Caco-2 (cell line): ENCODE measurements around the gene KRTAP10-6. TPM values are rescaled to one million over a fixed set of nuclear protein-coding genes. Genes with fewer than 3 reads are reported as not detected.
"Not testable (repeated sequence)": the region's sequence is repeated elsewhere in the genome, so short reads cannot be mapped to it uniquely, and the experiment has no call there.

Experiments
- BruUV-seq: library from RNA; stranded (reverse); fragments of 400-500 nt; replicated peaks from 2 replicates; lab custom pipeline; 2021; lab: Mats Ljungman, UMichigan
- CTCF ChIA-PET: fragments of 300-600 bp; sonication (Branson Sonifier 250); formaldehyde crosslinking; loops from one replicate; lab custom pipeline; 2022; ENCODE audit warnings: antibody characterized with exemption; lab: Charles Lee
- POLR2A ChIA-PET: fragments of 300-600 bp; sonication (Branson Sonifier 250); formaldehyde crosslinking; loops from one replicate; lab custom pipeline; 2022; ENCODE audit warnings: antibody characterized with exemption; lab: Charles Lee
- DNase-seq, 2 experiments: peaks; one replicate each; pipeline versions ENCODE4 v3.0.0 to v3.0.0-alpha.2; 2020 to 2022
- H3K27me3 ChIP-seq: replicated peaks from 2 replicates; pipeline ENCODE4 v1.6.0; 2011; ENCODE audit warnings: low read length; ENCODE audit not compliant: control insufficient read depth, insufficient read depth
- H3K36me3 ChIP-seq: 2 replicates; pipeline ENCODE4 v1.5.1; 2011; ENCODE audit warnings: low read length; ENCODE audit not compliant: control insufficient read depth, insufficient read depth
- H3K4me1 ChIP-seq: fragments of 250-450 bp; sonication (Bioruptor Pico); 2 replicates; pipeline ENCODE4 v1.5.1; 2020; ENCODE audit warnings: mild to moderate bottlenecking
- H3K4me3 ChIP-seq: 2 replicates; pipeline ENCODE4 v1.5.1; 2011; ENCODE audit warnings: low read depth, mild to moderate bottlenecking, control low read depth, low read length
- H3K9me3 ChIP-seq: fragments of 250-450 bp; sonication (Bioruptor Pico); 2 replicates; pipeline ENCODE4 v1.5.1; 2020; ENCODE audit warnings: mild to moderate bottlenecking, moderate library complexity
- H3K27ac Mint-ChIP-seq: one replicate; pipeline ENCODE4 v1.8.0; 2022; ENCODE audit warnings: mixed read lengths; ENCODE audit not compliant: unreplicated experiment
- H3K27me3 Mint-ChIP-seq: one replicate; pipeline ENCODE4 v1.8.0; 2022; ENCODE audit warnings: mixed read lengths; ENCODE audit not compliant: insufficient read depth, unreplicated experiment
- H3K36me3 Mint-ChIP-seq: one replicate; pipeline ENCODE4 v1.8.0; 2022; ENCODE audit warnings: mild to moderate bottlenecking, mixed read lengths; ENCODE audit not compliant: insufficient read depth, unreplicated experiment
- H3K4me1 Mint-ChIP-seq: one replicate; pipeline ENCODE4 v1.8.0; 2022; ENCODE audit warnings: low read depth, mixed read lengths; ENCODE audit not compliant: unreplicated experiment
- H3K4me3 Mint-ChIP-seq: one replicate; pipeline ENCODE4 v1.8.0; 2022; ENCODE audit warnings: mild to moderate bottlenecking, moderate library complexity, mixed read lengths; ENCODE audit not compliant: unreplicated experiment
- H3K9me3 Mint-ChIP-seq: one replicate; pipeline ENCODE4 v1.8.0; 2022; ENCODE audit warnings: mixed read lengths; ENCODE audit not compliant: unreplicated experiment
- intact Hi-C: fragments of 100-400 bp; cut with micrococcal nuclease; formaldehyde crosslinking; loops from one replicate; pipeline ENCODE4 v1.10.0; 2022; ENCODE audit not compliant: unreplicated experiment
- total RNA-seq: library from RNA; stranded (reverse); gene quantifications from 2 replicates; pipeline ENCODE4 v1.2.3, GENCODE V29; 2022
- TF ChIP-seq, protein P1 (sequence below), 2 experiments: fragments of 200-600 bp in 1 of 2; IDR thresholded peaks; 1 replicate in 1 of 2; 2 replicates in 1 of 2; pipeline versions ENCODE4 v1.5.1 to v1.8.0; 2011 to 2022; ENCODE audit warnings: antibody characterized with exemption in 1 of 2, control low read depth in 1 of 2, inconsistent platforms in 1 of 2, low read depth in 1 of 2, low read length in 1 of 2, mild to moderate bottlenecking in 1 of 2, moderate library complexity in 1 of 2; ENCODE audit not compliant: insufficient read depth in 1 of 2, severe bottlenecking in 1 of 2, unreplicated experiment in 1 of 2

Gene KRTAP10-6
- total RNA-seq, 1 experiment from 2014 or later = not detected

DNA sequence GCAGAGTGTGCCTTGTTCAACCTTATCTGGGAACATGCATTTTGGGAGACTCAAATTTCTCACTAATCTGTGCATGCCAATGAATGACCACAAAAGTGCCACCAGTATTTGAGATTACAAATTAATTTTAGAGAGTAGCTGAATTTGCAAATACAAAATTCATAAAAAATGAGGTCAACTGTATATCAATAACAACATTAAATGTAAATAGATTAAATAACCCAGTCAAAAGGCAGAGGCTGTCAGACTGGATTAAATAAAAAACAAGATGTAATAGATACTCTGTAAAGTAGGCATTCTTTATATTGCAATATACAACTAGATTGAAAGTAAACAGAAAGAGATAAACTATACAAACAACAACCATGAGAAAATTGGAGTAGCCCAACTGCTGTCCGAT is 28.2 kb downstream of the KRTAP10-6 start:
- intact Hi-C loops = no loop called here
- TF ChIP-seq, protein P1, sequence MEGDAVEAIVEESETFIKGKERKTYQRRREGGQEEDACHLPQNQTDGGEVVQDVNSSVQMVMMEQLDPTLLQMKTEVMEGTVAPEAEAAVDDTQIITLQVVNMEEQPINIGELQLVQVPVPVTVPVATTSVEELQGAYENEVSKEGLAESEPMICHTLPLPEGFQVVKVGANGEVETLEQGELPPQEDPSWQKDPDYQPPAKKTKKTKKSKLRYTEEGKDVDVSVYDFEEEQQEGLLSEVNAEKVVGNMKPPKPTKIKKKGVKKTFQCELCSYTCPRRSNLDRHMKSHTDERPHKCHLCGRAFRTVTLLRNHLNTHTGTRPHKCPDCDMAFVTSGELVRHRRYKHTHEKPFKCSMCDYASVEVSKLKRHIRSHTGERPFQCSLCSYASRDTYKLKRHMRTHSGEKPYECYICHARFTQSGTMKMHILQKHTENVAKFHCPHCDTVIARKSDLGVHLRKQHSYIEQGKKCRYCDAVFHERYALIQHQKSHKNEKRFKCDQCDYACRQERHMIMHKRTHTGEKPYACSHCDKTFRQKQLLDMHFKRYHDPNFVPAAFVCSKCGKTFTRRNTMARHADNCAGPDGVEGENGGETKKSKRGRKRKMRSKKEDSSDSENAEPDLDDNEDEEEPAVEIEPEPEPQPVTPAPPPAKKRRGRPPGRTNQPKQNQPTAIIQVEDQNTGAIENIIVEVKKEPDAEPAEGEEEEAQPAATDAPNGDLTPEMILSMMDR (IDR thresholded peaks at IDR 0.05; ENCODE audit: insufficient read depth in 1 of 2, low read depth in 1 of 2, low read length in 1 of 2, severe bottlenecking in 1 of 2, unreplicated experiment in 1 of 2) = no peak
- BruUV-seq = no TSS peak

DNA sequence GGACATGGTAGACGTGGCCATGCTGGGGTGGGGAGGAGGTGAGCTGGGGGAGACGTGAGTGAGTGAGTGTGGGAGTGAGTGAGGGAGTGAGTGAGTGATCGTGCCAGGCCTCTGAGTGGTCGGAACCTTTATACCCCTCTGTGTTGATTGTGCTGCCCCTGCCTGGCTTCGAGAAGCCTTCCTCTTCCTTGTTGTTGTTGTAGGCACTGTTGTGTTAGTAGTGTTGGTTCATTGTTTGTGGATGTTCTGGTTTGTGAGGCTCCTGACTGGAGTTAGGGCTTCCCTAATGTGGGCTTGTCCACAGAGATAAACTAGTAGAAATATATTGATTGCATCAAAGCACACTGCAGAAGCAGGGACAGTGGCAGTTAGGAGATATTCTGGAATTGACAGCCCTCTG is 33.6 kb downstream of the KRTAP10-6 start, which contains the start of gene KRTAP10-3:
KRTAP10-3 (minus strand) TSS at position 101 of the 400 bp plus-strand sequence; CDS start at position 21, 80 bp downstream.
- Histone ChIP-seq H3K36me3 (no peaks in the 10 kb centered on the region), H3K9me3 (no peaks in the 10 kb centered on the region), H3K4me3 (no peak within 1 kb of the TSS), H3K27me3 (no peaks in the 10 kb centered on the region; the same call in 1 of the 2 replicates), H3K4me1 (no peaks in the 10 kb centered on the region)
- no peak within 1 kb of the TSS for H3K27ac Mint-ChIP-seq
- no peaks in the 10 kb centered on the region for H3K36me3 Mint-ChIP-seq
- no peaks in the 10 kb centered on the region for H3K9me3 Mint-ChIP-seq
- intact Hi-C loops = no loop called here
- peaks cover 25% of the 10 kb centered on the region for H3K27me3 Mint-ChIP-seq
- ChIA-PET CTCF (no interaction called here), POLR2A (no interaction called here)
- H3K4me3 Mint-ChIP-seq = no peak within 1 kb of the TSS
- no TSS peak for BruUV-seq
- TF ChIP-seq, protein P1 (IDR thresholded peaks at IDR 0.05; ENCODE audit: insufficient read depth in 1 of 2, low read depth in 1 of 2, low read length in 1 of 2, severe bottlenecking in 1 of 2, unreplicated experiment in 1 of 2) = no peak
- no peaks in the 10 kb centered on the region for H3K4me1 Mint-ChIP-seq
- DNase-seq = no peak

More for the DNA sequence above, 28.2 kb downstream of the KRTAP10-6 start:
- no peaks in the 10 kb centered on the region for H3K4me1 ChIP-seq
- H3K4me3 ChIP-seq = no peak overlapping the region
- H3K36me3 Mint-ChIP-seq = no peaks in the 10 kb centered on the region
- POLR2A ChIA-PET = no interaction called here
- H3K36me3 ChIP-seq = no peaks in the 10 kb centered on the region
- H3K27me3 Mint-ChIP-seq = peaks cover 15% of the 10 kb centered on the region
- H3K9me3 ChIP-seq = 0 out of 2 replicates have a peak, but pooled peaks cover 8% of the 10 kb centered on the region
- no peak overlapping the region for H3K27ac Mint-ChIP-seq
- no peak overlapping the region for H3K4me3 Mint-ChIP-seq
- no peaks in the 10 kb centered on the region for H3K27me3 ChIP-seq
- no peaks in the 10 kb centered on the region for H3K4me1 Mint-ChIP-seq
- no peak for DNase-seq
- CTCF ChIA-PET = no interaction called here
- no peaks in the 10 kb centered on the region for H3K9me3 Mint-ChIP-seq

DNA sequence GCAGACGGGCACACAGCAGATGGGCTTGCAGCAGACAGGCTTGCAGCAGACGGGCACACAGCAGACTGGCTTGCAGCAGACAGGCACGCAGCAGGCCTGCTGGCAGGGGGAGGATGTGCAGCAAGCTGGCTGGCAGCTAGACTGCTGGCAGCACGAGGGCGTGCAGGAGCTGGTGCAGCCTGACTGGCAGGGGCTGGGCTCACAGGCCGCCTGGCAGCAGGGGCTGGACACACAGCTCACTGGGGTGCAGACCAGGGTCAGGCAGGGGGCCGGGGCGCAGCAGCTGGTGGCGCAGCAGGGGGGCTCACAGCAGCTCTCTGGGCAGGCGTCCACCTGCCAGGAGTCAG is 34.0 kb downstream of the KRTAP10-6 start:
- H3K27ac Mint-ChIP-seq, H3K9me3 ChIP-seq, intact Hi-C loops, POLR2A ChIA-PET, H3K4me1 Mint-ChIP-seq, H3K9me3 Mint-ChIP-seq, H3K36me3 Mint-ChIP-seq, BruUV-seq, H3K4me3 ChIP-seq, CTCF ChIA-PET, H3K4me3 Mint-ChIP-seq, H3K4me1 ChIP-seq, H3K27me3 ChIP-seq, DNase-seq, H3K36me3 ChIP-seq: not testable (repeated sequence)
- peaks cover 24% of the 10 kb centered on the region for H3K27me3 Mint-ChIP-seq
